ENCODE data around the gene SOHLH2. TPM values are rescaled to one million over a fixed set of nuclear protein-coding genes. Genes with fewer than 3 reads are reported as not detected.

The SOHLH2 gene
- total RNA-seq, 4 donors from 2014 or later = not detected

DNA sequence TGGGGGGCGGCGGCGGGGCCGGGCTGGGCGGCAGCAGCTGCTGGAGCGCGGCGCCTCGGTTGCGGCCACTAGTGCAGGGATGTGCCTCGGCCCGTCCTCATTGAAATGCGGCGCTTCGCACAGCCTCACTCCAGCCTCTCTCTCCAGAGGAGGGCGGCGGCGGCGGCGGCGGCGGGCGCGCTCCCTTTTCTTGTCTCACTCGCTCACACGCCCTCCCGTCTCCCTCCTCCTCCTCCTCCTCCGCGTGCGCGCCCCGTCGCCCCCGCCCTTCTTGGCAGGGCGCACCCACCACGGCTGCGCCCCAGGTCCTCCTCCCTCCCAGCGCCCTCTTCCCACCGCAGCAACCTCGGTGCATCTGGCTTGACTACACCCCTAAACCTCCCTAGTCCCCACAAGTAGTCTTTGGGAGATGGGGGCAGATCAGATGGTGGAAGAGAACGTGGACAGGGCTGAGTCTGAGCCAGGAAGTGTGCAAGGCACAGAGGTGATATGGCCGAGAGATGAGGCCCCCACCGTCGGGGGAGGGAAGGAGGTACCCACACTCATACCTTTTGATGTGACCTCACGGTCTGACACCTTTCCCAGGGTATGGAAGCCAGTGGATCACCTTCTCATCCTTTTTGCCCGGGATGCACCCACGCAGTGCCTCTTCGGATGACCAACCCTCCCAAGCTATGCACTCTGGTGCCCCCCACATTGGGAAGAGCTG lies 83.0 kb downstream of the SOHLH2 start, which contains the start of gene DCLK1:
TSS of gene DCLK1 (minus strand) at position 161 of the 709 bp plus-strand sequence.
- DNase-seq (ENCODE audit: extremely low spot score) = no peak
- intact Hi-C loops (cut with DNase I) = loop anchor here (5.0 to 10.0 kb wide), 2 partner anchors 146 to 147 kb away; no protein-coding TSS in a partner anchor
- 4% methylated on average over 20 of the region's 48 CpGs for WGBS

DNA sequence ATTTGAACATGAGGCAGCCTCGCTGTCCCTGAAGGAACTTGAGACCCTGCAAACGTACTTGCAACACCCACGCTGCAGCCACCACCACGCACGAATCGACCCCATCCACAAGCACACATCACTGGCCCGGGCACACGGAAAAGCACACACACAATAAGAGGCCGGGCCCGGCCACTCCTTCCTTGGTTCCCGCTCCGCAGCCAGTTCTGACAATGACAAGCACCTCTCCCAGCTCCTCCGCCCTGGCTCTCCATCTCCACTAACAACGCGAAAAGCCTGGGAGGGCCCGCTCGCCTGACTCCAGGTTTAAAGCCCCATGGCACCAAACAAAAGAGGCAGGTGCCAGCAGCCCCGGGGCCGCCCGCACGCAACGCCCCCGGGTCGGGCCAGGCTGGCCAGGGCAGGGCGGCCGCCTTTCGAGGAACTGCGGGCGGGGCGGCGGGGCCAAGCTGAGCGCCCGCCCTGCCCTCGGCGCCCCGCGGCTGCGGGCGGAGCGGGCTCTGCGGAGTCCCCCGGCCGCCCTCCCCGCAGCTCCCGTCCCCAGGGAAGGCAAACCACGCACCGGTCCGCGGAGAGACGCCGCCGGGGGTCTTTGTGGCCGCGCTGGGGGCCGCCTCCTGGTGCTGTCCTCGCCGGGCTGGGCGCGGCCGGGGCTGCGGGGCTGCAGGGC lies 83.7 kb downstream of the SOHLH2 start:
- H3K27ac ChIP-seq (replicated peaks in 1 of 4) = peak overlapping the region; percentile 45 to 71 (median 63)
- no peak for DNase-seq (ENCODE audit: extremely low spot score)
- H3K4me3 ChIP-seq = peak overlapping the region; percentile 58 to 86 (median 68)
- peaks cover 6 to 35% (median 17%) of the 10 kb centered on the region in 4 donors for H3K4me1 ChIP-seq
- no peaks in the 10 kb centered on the region for H3K36me3 ChIP-seq
- peaks cover 0 to 4% (median 0%) of the 10 kb centered on the region in 4 donors for H3K27me3 ChIP-seq
- 0% methylated on average over 13 of the region's 61 CpGs for WGBS
- intact Hi-C loops (cut with DNase I) = loop anchor here (5.0 to 10.0 kb wide), 2 partner anchors 146 to 147 kb away; no protein-coding TSS in a partner anchor
- H3K9me3 ChIP-seq = no peaks in the 10 kb centered on the region
- TF ChIP-seq, protein P1, sequence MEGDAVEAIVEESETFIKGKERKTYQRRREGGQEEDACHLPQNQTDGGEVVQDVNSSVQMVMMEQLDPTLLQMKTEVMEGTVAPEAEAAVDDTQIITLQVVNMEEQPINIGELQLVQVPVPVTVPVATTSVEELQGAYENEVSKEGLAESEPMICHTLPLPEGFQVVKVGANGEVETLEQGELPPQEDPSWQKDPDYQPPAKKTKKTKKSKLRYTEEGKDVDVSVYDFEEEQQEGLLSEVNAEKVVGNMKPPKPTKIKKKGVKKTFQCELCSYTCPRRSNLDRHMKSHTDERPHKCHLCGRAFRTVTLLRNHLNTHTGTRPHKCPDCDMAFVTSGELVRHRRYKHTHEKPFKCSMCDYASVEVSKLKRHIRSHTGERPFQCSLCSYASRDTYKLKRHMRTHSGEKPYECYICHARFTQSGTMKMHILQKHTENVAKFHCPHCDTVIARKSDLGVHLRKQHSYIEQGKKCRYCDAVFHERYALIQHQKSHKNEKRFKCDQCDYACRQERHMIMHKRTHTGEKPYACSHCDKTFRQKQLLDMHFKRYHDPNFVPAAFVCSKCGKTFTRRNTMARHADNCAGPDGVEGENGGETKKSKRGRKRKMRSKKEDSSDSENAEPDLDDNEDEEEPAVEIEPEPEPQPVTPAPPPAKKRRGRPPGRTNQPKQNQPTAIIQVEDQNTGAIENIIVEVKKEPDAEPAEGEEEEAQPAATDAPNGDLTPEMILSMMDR (IDR thresholded peaks at IDR 0.05) = no peak
- no peak for TF ChIP-seq EP300 (IDR thresholded peaks at IDR 0.05)
- no peak for TF ChIP-seq POLR2AphosphoS5 (IDR thresholded peaks at IDR 0.05)
- TF ChIP-seq POLR2A (IDR thresholded peaks at IDR 0.05; ENCODE audit: low read depth) = no peak

More for the DNA sequence above, 83.0 kb downstream of the SOHLH2 start, which contains the start of gene DCLK1:
- TF ChIP-seq EP300 (IDR thresholded peaks at IDR 0.05) (no peak), POLR2AphosphoS5 (IDR thresholded peaks at IDR 0.05) (peak; percentile 18 to 28)
- Histone ChIP-seq H3K27ac (replicated peaks in 1 of 4) (peak within 1 kb of the TSS; percentile 45 to 71 (median 63)), H3K4me1 (peaks cover 6 to 33% (median 17%) of the 10 kb centered on the region in 4 donors), H3K36me3 (no peaks in the 10 kb centered on the region), H3K4me3 (peak within 1 kb of the TSS; percentile 58 to 86 (median 68)), H3K9me3 (no peaks in the 10 kb centered on the region), H3K27me3 (peaks cover 0 to 4% (median 0%) of the 10 kb centered on the region in 4 donors)

DNA sequence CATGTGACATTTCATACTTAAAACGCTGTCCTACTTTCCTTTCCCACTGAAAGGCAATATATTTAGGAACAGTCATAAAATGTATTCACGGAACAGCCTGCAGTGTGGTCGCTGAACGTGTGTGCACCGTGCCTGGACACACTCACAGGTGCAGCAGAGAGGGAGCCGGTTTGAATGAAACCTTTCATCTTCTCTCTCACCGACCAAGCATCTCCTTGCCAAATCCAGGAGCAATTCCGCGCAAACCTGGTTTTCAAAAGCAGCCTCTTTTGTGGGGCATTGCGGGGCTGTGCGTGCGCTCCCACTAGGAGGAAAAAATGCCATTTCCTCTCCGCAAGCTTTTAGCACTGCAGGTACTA lies 84.2 kb downstream of the SOHLH2 start:
- Histone ChIP-seq H3K4me3 (peak overlapping the region; percentile 58 to 86 (median 68)), H3K9me3 (no peaks in the 10 kb centered on the region), H3K27ac (replicated peaks in 1 of 4) (peak overlapping the region in 1 of 4 donors; percentile 45), H3K36me3 (no peaks in the 10 kb centered on the region), H3K4me1 (peaks cover 6 to 35% (median 17%) of the 10 kb centered on the region in 4 donors), H3K27me3 (peaks cover 0 to 4% (median 0%) of the 10 kb centered on the region in 4 donors)
- intact Hi-C loops (cut with DNase I) = loop anchor here (5.0 to 10.0 kb wide), 2 partner anchors 145 to 147 kb away; no protein-coding TSS in a partner anchor
- TF ChIP-seq POLR2A (IDR thresholded peaks at IDR 0.05; ENCODE audit: low read depth) (no peak), POLR2AphosphoS5 (IDR thresholded peaks at IDR 0.05) (no peak), EP300 (IDR thresholded peaks at IDR 0.05) (no peak)
- TF ChIP-seq, protein P1 (IDR thresholded peaks at IDR 0.05) = no peak
- 17% methylated on average over 13 of the region's 13 CpGs for WGBS
- DNase-seq (ENCODE audit: extremely low spot score) = no peak

DNA sequence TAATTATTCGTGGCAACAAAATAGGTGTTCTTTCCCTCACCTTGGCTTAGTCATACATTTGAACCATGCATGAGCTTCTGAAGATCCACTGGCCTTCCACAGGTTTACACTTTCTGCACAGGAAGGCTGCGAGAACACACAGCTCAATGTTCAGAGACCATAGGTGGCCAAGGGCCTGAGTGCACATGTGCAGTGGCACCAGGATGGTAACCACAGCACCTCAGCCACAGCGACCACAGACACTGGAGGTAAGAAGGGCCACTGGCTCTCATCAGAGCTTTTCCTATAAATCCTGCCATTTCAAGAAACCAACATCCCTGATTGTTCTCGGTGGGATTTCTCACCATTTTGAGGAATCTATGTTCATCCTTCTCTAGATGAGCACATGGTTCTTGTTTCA lies 84.8 kb downstream of the SOHLH2 start:
- intact Hi-C loops (cut with DNase I) = no loop called here
- WGBS = 91% methylated on average over 4 of the region's 4 CpGs
- H3K4me3 ChIP-seq = peak overlapping the region; percentile 58 to 86 (median 68)

More for the DNA sequence above, 84.8 kb downstream of the SOHLH2 start:
- TF ChIP-seq POLR2A (IDR thresholded peaks at IDR 0.05; ENCODE audit: low read depth) (no peak), POLR2AphosphoS5 (IDR thresholded peaks at IDR 0.05) (no peak), EP300 (IDR thresholded peaks at IDR 0.05) (no peak)
- TF ChIP-seq, protein P1 (IDR thresholded peaks at IDR 0.05) = no peak
- no peak overlapping the region for H3K27ac ChIP-seq (replicated peaks in 1 of 4)
- no peaks in the 10 kb centered on the region for H3K36me3 ChIP-seq
- H3K4me1 ChIP-seq = peaks cover 6 to 39% (median 22%) of the 10 kb centered on the region in 4 donors
- no peak for DNase-seq (ENCODE audit: extremely low spot score)
- no peaks in the 10 kb centered on the region for H3K9me3 ChIP-seq
- peaks cover 0 to 4% (median 0%) of the 10 kb centered on the region in 4 donors for H3K27me3 ChIP-seq
